Right renal cortex interstitium (tissue), 3 donors: ENCODE data around the gene F2RL3. TPM values are rescaled to one million over a fixed set of nuclear protein-coding genes. Genes with fewer than 3 reads are reported as not detected.
"Not testable (repeated sequence)": the region's sequence is repeated elsewhere in the genome, so short reads cannot be mapped to it uniquely, and the experiment has no call there.

Source experiments
- DNase-seq, 3 donors: peaks; one replicate each; pipeline ENCODE4 v3.0.0-alpha.2; 2013; ENCODE audit warnings: low read depth in 3 of 3, low spot score in 2 of 3
- polyA plus RNA-seq, 3 donors: library from polyadenylated mRNA; unstranded; fragments of 120-200 nt; gene quantifications; one replicate each; pipeline ENCODE4 v1.2.1, GENCODE V29; 2013; ENCODE audit not compliant: insufficient read length in 3 of 3

The F2RL3 gene
- polyA plus RNA-seq, 3 donors: 0.58 to 1.0 (median 0.87) TPM

DNA sequence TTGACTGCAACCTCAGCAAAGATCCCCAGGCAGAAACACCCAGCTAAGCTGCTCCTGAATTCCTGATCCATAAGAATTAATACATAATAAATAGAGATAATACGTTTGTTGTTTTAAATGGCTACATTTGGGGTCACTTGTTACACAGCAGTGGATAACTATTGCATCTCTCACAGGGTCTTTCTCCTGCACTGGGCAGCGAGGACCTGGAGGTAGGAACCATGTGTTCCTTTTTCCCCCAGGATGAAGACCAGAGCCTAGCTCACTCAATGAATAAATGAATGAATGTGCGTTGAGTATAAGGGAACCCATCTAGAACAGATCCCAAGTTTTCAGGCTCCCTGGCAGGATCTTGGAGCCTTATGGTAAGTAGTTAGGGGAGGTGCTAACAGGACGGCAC is 30.7 kb downstream of the F2RL3 start:
- DNase-seq: no peak

DNA sequence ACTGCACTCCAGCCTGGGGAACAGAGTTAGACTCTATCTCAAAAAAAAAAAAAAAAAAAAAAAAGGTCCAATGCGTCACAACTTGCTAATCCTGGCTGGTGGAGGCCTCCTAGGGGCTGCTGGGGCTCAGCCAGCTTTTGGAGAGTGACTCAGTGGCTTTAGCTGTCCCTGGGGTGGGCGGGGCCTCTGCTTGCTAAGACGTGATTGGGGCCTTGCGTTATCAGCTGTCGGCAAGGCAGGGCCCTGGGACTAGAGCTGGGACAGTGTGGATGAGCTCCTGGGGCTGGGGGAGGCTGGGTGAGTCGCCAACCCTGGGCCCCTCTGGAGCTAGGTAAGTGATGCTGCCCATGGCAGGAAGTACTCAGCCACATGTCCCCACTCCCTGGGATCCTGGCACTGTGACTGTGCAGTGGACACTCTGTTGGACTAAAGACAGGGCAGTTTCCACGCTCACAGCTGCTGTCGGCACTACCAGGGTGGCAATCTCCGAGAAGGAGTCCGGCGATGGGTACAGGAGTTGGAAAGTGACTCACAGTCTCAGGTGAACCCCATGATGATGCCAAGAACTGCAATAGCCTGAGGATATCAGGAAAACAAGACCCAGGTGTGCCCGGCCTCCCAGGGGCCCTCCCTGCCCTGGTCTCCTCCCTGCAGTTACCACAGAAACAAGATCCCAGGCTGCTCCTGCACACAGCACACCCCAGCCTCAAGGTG is 32.2 kb downstream of the F2RL3 start:
- no peak for DNase-seq

DNA sequence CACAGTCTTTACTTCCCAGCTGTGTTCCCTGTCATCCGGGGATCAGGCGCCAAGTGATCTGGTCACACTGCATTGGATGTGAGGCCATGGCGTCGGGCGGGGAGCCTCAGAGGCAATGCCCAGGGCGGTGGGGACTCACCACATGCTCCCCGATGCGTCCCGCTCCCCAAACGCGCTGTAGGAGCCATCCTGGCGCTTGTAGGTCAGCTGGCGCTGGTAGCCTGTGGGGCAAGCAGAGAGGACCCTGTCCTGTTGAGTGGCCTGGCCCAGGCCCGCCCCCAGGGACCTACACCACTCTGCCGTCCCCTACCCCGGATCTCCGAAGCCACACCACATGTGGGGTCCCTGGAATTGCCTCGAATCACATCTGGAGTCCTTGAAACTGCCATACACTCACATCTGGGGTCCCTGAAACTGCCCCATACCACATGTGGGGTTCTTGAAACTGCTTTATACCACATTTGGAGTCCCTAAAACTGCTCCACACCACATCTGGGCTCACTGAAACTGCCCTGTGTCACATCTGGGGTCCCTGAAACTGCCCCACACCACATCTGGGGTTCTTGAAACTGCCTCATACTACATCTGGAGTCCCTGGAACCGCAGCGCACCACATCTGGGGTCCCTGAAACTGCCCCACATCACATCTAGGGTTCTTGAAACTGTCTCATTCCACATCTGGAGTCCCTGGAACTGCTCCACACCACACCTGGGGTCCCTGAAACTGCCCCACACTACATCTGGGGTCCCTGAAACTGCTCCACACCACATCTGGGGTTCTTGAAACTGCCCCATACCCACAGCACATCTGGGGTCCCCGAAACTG is 33.2 kb downstream of the F2RL3 start:
- DNase-seq: no peak

DNA sequence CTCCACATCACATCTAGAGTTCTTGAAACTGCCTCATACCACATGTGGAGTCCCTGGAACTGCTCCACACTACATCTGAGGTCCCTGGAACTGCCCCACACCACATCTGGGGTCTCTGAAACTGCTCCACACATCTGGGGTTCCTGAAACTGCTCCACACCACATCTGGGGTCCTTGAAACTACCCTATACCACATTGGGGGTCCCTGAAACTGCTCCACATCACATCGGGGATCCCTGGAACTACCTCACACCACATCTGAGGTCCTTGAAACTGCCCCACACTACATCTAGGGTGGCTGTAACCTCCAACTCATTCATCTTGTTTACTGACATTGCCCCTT is 33.8 kb downstream of the F2RL3 start:
- no peak for DNase-seq

DNA sequence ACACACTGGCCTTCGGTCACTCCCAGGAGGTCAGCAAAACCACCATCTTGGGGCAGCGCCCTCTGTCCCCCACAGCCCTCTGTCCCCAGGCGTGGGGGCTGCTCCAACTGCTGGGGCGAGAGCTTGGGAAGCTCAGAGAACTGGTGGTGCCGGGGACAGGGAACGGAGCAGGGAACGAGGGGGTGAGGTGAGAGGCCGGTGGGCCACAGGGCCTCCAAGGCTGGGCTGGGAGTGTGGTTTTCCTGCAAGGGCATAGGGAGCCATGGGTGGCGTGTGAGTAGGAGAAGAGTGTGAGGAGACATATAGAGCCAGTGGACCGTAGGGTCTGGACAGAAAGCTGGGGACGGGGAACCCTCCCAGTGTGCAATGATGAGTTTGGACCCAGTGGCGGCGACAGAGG is 34.1 kb downstream of the F2RL3 start:
- DNase-seq: no peak

DNA sequence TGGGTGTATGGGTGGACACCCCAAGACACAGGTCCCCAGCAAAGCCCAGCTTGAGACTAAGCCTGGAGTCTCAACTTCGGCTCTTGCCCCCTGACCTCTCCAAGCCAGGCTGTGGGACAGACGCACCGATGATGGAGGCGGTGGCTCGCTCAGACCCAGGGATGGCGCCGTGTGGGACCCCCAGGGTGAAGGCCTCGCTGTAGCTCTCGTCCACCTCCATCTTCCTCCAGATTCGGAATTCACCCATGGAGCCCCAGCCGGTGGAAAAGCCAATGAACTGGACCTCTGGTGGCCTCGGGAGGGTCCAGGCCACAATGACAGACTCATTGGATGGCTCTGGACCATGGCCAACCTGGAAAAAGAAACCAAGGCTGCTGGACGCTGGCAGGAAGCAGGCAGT is 39.1 kb downstream of the F2RL3 start:
- DNase-seq: no peak

DNA sequence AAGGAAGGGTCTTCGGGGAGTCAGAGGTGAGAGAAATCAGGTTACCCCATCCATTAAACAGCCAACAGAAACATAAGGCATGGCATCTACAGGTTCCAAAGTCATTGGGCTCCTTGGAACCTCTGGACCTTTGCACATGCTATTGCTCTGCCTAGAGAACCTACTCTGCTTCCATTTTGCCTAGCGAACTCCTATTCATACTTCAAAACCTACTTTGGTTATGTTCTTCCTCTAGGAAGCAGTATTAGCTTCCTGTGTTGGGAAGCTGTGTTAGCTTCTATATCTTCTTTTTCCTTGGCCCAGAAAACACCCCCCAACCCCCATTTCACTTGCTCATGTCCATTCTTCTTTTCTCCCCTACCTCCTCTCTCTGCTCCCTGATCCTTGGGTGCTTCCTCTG is 39.6 kb downstream of the F2RL3 start:
- DNase-seq: no peak

DNA sequence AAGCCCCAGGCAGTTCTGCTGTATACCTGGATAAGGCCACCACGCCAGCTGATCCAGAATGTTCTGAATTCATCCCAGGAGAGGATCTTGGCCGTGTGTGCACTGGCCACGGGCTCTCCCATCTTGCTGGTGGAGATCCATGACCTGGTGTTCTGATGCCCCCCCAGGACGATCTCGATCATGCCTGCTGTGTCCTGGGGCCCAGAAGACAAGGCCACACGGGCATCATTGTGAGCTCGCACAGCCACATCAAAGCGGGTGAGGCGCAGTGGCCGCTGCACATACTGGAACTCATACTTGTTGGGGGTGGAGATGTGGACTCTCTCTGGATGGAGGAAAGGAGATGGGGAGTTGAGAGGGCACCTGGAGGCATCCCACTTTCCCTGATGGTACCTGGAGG is 40.1 kb downstream of the F2RL3 start:
- no peak for DNase-seq

DNA sequence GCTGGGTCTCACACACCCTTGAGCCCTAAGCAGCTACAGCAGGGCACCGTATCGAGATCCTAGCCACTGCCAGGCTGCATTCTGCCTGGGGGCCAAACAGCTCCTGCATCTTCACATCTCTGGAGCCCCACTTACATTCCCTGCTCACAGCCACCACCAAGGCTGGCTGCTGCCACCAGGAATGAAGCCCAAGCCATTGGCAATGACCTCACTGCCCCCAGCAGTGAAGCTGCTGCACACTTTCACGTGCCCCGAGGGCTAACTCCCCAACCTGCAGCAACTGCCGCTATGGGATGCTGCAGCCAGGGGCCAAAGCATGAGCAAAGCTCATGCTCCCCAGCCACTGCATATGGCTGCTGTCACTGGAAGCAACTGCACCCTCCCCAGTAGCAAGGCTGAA is 42.0 kb downstream of the F2RL3 start:
- no peak for DNase-seq

DNA sequence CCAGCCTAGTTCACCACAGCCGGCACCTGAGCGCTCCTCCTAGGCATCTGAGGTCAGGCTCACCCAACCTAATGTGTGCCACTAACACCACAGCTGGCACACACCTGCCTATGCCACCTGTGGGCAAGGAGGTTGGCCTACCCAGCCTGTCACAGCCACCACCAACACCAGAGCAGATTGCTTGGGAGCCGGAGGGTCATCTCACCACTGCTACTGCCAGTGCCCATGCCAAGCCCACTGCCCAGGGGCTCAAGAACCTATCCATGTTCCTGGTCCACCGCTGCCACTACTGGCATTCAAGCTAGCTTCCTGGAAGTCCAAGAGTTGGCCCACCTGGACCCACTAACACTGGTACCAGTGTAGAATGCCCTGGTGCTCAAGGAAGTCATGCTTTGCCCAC is 42.5 kb downstream of the F2RL3 start:
- no peak for DNase-seq

DNA sequence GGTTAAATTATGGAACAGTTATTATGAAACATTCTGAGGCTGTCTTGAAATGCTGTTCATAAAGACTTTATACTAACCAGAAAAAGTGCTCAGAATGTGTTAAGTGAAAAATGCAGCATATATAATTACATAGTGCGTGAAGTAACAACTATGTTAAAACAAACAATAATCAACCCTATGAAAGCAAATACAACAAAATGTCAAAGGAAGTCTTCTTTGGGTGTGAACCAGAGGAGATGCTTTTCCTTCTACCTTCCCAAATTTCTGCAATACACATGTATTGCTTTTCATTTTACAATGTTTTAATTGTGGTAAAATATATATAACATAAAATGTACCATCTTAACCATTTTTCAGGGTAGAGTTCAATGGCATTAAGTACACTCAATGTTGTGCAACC is 45.7 kb downstream of the F2RL3 start:
- no peak for DNase-seq

DNA sequence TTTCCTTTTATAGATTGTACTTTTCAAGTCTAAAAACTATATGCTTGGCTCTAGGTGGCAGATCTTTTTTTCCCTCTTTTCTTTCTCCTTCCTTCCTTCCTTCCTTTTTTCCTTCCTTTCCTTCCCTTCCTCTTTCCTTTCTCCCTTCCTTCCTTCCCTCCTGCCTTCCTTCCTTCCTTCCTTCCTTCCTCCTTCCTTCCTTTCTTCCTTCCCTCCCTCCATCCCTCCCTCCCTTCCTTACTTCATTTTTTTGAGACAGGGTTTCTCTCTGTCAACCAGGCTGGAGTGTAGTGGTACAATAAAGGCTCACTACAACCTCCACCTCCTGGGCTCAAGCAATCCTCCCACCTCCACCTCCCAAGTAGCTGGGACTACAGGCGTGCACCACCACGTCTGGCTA is 48.1 kb downstream of the F2RL3 start:
- no peak for DNase-seq

DNA sequence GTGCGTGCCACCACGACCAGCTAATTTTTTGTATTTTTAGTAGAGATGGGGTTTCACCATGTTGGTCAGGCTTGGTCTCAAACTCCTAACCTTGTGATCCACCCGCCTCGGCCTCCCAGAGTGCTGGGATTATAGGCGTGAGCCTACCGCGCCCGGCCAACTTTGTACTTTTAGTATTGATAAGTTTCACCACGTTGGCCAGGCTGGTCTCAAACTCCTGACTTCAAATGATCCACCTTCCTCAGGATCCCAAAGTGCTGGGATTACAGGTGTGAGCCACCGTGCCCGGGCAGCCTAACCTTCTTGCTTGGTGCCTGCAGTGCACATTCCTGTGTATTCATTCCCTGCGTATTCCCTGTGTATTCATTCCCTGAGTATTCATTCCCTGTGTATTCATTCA is 49.0 kb downstream of the F2RL3 start:
- not testable (repeated sequence) for DNase-seq

DNA sequence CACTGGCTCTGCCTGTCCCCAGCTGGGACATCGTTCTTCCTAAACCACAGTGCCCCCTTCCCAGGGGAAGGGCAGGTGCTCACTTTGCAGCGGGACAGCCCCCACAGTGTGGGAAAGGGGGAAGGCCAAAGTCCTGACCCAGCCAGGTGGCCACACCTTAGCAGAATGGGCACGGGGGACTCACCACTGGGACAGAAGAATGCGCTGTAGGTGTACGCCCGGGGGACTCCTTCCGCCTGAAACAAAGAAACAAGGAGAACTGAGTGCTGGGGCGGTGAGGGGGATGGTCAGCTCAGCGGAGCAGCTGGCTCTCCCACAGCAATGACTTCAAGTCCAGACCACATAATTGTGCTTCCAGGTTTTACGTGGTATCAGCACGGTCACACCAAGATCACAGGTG is 49.4 kb downstream of the F2RL3 start:
- DNase-seq: no peak

DNA sequence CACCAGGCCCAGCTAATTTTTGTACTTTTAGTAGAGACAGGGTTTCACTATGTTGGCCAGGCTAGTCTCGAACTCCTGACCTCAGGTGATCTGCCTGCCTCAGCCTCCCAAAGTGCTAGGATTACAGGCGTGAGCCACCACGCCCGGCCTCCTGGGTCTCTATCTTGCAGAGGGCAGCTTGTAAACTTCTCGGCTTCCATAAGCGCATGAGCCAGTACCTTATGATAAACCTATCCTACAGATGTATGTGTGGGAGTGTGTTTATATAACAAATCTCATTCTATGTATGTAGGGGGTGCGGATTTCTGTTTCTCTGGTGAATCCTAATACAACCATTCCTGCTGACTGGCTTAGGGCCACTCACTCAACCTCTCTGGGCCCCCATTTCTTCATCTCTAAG is 51.3 kb downstream of the F2RL3 start:
- DNase-seq: not testable (repeated sequence)

DNA sequence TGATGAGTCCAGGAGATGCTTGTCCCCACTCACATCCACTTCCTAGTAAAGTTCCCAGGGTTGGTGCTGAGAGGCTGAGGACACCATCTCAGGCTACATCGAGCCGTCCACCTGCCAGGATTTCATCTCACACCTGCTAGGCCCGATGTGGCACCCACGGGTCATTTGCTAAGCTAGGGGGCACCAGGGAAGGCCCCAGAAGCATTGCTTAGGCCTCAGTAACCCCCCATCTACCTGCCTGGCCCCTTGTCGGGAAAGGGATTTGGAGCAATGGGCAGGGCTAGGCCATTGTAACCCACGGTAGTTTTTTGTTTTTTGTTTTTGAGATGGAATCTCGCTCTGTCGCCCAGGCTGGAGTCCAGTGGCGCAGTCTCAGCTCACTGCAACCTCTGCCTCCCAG is 51.8 kb downstream of the F2RL3 start:
- DNase-seq: no peak

Other genes starting within 250 kb of the F2RL3 start
- gene SMIM7, start 228.9 kb upstream of the F2RL3 start, polyA plus RNA-seq: 100 to 1,000 TPM; 105 to 113 (median 110) TPM
- 1 to 10 TPM; 7.9 to 9.3 (median 8.0) TPM for gene TMEM38A, start 227.9 kb upstream of the F2RL3 start, polyA plus RNA-seq
- gene NWD1, start 169.2 kb upstream of the F2RL3 start, polyA plus RNA-seq: under 1 TPM; 0.04 to 0.06 (median 0.04) TPM
- 10 to 100 TPM; 42.1 to 49.6 (median 44.1) TPM for gene SIN3B, start 59.6 kb upstream of the F2RL3 start, polyA plus RNA-seq
- gene CPAMD8, start 137.8 kb downstream of the F2RL3 start, polyA plus RNA-seq: 10 to 100 TPM; 28.4 to 34.2 (median 28.7) TPM
- 10 to 100 TPM; 11.9 to 13.9 (median 12.5) TPM for gene HAUS8, start 186.5 kb downstream of the F2RL3 start, polyA plus RNA-seq
- 10 to 100 TPM; 39.6 to 43.4 (median 42.2) TPM for gene MYO9B, start 186.8 kb downstream of the F2RL3 start, polyA plus RNA-seq